Nasal cavity respiratory epithelium epithelial cell of viscerocranial mucosa (primary cell): ENCODE data around the gene LCE1C. TPM values are rescaled to one million over a fixed set of nuclear protein-coding genes. Genes with fewer than 3 reads are reported as not detected.

Experiments
- total RNA-seq: library from RNA; depleted of rRNA; stranded (reverse); fragments of >200 nt; gene quantifications from 2 replicates; pipeline ENCODE4 v1.2.3, GENCODE V29; 2014

LCE1C gene
- total RNA-seq: 0.34 TPM in 1 of 2 replicates, not detected in the other

DNA sequence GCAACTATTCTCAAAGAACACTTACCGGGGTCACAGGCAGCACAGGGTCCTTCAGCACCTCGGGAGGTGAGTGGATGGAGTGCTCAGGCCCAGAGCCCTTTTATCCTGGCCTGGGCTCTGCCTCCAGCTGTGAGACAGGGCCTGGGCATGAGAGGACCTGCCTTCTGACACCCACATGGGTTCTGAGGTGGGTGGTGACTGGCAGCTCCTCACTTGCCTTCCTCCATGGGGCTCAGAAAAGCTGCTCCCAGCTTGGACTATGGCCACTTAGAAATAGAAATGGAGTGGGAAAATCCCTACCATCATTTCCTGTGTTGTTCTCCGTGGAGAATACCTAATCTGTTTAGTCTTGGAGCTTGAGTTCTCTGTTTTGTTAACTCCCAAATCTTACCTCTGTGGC, at the start of gene LCE1C:
Gene LCE1C (minus strand): TSS at position 76 of the 400 bp plus-strand sequence. CDS start 1,173 bp downstream, outside the sequence.

DNA sequence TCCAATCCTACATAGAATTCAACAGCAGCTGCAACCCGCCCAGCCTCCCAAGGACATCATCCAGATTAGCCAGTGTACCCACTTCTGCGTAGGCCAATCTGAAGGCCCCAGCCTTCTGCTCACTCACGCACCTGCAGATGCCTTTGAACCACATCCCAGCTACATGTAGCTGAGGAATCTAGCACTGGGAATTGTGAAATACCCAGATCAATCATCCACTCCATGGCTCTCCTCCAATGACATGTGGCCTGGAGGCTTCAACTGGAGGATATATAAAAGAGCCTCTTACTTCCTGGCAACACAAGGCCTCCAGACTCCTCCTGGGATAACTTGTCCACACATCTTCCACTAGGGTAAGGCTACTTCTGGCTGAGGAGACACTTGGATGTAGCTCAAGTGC, 36.1 kb upstream of the LCE1C start, which contains the start of gene LCE6A:
Gene LCE6A (plus strand): TSS at position 301 of the 400 bp plus-strand sequence. CDS start 665 bp downstream, outside the sequence.

DNA sequence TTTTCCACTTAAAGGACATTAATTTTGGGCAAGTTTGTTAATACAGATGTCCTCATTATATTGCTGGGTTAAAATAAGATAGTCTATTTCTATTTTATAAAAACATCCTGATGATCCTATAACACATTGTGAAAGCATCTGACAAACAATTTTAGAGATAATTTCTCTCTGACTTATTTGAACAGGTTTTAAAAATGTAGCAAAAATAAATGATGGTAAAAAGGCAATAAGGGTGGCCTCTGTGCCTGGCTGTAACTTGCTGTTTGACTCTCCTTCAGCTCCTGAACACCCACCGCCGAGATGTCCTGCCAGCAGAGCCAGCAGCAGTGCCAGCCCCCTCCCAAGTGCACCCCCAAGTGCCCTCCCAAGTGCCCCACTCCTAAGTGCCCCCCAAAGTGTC, 20.7 kb upstream of the LCE1C start, which contains the start of gene LCE1A:
Gene LCE1A (plus strand): TSS at position 301 of the 400 bp plus-strand sequence. CDS start 0 bp downstream, at position 301.

GRCh38 chr1:152811671-152812070, 5.2 kb upstream of the LCE1C start, which contains the start of gene LCE1B:
Gene LCE1B, plus strand, starts transcription at chr1:152811971. Its CDS starts 476 bp downstream, at chr1:152812447.

DNA sequence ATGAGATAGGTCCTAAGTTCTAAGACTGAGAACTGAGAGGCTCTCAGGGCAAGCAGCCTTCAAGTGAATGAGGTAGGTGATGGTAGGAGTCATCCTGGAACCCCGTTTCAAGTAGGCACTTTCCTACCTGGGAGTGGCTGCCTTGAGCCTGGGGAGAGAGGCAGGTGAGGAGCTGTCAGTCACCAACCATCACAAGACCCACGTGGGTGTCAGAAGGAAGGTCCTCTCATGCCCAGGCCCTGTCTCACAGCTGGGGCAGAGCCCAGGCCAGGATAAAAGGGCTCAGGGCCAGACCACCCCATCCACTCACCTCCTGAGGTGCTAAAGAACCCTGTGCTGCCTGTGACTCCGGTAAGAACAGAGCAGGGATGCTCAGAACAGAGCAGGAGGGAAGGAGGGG, 10.0 kb downstream of the LCE1C start, which contains the start of gene LCE1D:
Gene LCE1D (plus strand): TSS at position 301 of the 400 bp plus-strand sequence. CDS start 1,074 bp downstream, outside the sequence.

GRCh38 chr1:152786077-152786476, 20.4 kb downstream of the LCE1C start, which contains the start of gene LCE1E:
Gene LCE1E, plus strand, starts transcription at chr1:152786257. Its CDS starts 1,043 bp downstream, at chr1:152787300.

GRCh38 chr1:152774875-152775274, 31.6 kb downstream of the LCE1C start, which contains the start of gene LCE1F:
Gene LCE1F, plus strand, starts transcription at chr1:152775140. Its CDS starts 1,232 bp downstream, at chr1:152776372.

GRCh38 chr1:152757747-152758146, 48.7 kb downstream of the LCE1C start, which contains the start of gene KPRP:
Gene KPRP, plus strand, starts transcription at chr1:152758025. Its CDS starts 1,564 bp downstream, at chr1:152759589.

Other genes starting within 250 kb of the LCE1C start
- 8.5 TPM in 1 of 2 replicates, not detected in the other for gene LCE3E, start 239.9 kb downstream of the LCE1C start, total RNA-seq
- gene LCE3D, start 226.1 kb downstream of the LCE1C start, total RNA-seq: 35.9 TPM in 1 of 2 replicates, not detected in the other
- not detected in 2 replicates for gene LCE3C, start 206.4 kb downstream of the LCE1C start, total RNA-seq
- gene LCE3B, start 192.8 kb downstream of the LCE1C start, total RNA-seq: not detected in 2 replicates
- not detected in 2 replicates for gene LCE3A, start 183.5 kb downstream of the LCE1C start, total RNA-seq
- gene LCE2D, start 143.3 kb downstream of the LCE1C start, total RNA-seq: not detected in 2 replicates
- not detected in 2 replicates for gene LCE2C, start 131.4 kb downstream of the LCE1C start, total RNA-seq
- not detected in 2 replicates for gene LCE2B, start 120.5 kb downstream of the LCE1C start, total RNA-seq
- gene LCE2A, start 108.3 kb downstream of the LCE1C start, total RNA-seq: not detected in 2 replicates
- gene LCE4A, start 98.5 kb downstream of the LCE1C start, total RNA-seq: not detected in 2 replicates
- 0.34 TPM in 1 of 2 replicates, not detected in the other for gene KPRP, start 48.6 kb downstream of the LCE1C start, total RNA-seq
- not detected in 2 replicates for gene LCE1F, start 31.5 kb downstream of the LCE1C start, total RNA-seq
- not detected in 2 replicates for gene LCE1E, start 20.4 kb downstream of the LCE1C start, total RNA-seq
- not detected in 2 replicates for gene LCE1D, start 9.9 kb downstream of the LCE1C start, total RNA-seq
- gene LCE1B, start 5.3 kb upstream of the LCE1C start, total RNA-seq: not detected in 2 replicates
- gene LCE1A, start 20.8 kb upstream of the LCE1C start, total RNA-seq: 0.34 TPM in 1 of 2 replicates, not detected in the other
- gene LCE6A, start 36.2 kb upstream of the LCE1C start, total RNA-seq: not detected in 2 replicates
- gene LCE7A, start 53.3 kb upstream of the LCE1C start, total RNA-seq: not detected in 2 replicates
- not detected in 2 replicates for gene SMCP, start 71.7 kb upstream of the LCE1C start, total RNA-seq
- 18.8 and 30.8 TPM in 2 replicates for gene IVL, start 101.9 kb upstream of the LCE1C start, total RNA-seq
- not detected in 2 replicates for gene SPRR5, start 140.6 kb upstream of the LCE1C start, total RNA-seq
- gene SPRR4, start 164.0 kb upstream of the LCE1C start, total RNA-seq: not detected in 2 replicates
- gene SPRR1A, start 177.4 kb upstream of the LCE1C start, total RNA-seq: 3.1 and 9.5 TPM in 2 replicates
- gene SPRR3, start 195.1 kb upstream of the LCE1C start, total RNA-seq: 67.3 and 122 TPM in 2 replicates
- 53.0 and 86.5 TPM in 2 replicates for gene SPRR1B, start 224.6 kb upstream of the LCE1C start, total RNA-seq
- 5.7 and 47.8 TPM in 2 replicates for gene SPRR2D, start 234.5 kb upstream of the LCE1C start, total RNA-seq